ENCODE results near the gene NOL4L.

Gene NOL4L

DNA sequence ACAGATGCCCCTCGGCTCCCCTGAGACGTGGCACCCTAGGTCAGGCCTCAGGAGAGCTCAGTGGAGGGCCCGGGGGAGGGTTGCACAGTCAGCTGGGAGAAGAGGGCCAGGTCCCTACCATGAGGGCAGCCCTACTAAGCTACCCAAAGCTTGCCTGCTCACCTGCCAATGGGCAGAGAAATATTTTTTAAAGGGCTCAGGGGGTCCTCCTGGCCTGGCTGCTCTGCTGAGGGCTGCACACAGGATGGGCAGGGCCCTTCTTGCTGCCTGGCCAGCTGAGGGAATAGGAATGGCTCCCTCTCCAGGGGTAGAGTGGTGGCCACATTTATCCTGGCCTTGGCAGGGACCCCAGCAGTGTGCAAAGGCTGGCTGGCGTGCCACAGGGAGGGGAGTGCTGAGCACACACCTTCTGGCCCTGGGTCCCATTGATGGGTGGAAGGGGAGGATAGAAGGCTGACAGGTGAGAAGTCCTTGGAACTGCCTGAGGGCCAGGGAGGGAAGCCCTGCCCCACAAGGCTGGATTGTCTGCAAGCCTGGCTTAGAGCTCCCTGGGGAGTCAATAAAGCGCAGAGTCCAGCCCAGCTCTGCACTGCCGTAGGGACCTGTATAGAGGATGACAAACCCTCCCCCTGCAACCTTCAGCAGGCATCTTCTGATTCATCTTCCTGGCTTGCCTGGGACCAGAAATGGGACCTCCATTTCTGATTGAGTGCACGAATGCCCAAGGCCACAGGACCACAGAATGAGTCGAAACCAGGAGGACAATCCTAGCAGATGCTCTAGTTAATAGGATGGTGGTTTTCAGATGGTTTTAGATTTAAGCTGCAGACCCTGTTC is 62.1 kb downstream of the NOL4L start:
- H3K27ac ChIP-seq (replicated peaks), result no peak overlapping the region
- TF ChIP-seq GABPA (IDR thresholded peaks at IDR 0.05; ENCODE audit: low read depth), result no peak
- no peak for TF ChIP-seq POLR2AphosphoS5 (IDR thresholded peaks at IDR 0.05; ENCODE audit: low read depth)
- no peak for TF ChIP-seq CTCF (IDR thresholded peaks at IDR 0.05; ENCODE audit: insufficient read depth, low read length)
- H3K27me3 ChIP-seq (ENCODE audit: insufficient read depth, poor library complexity, severe bottlenecking), result no peaks in the 10 kb centered on the region
- DNase-seq (ENCODE audit: low read depth in 1 of 2, low spot score in 1 of 2), result no peak
- no peak overlapping the region for H3K4me3 ChIP-seq (replicated peaks; ENCODE audit: insufficient read depth, low read length)

DNA sequence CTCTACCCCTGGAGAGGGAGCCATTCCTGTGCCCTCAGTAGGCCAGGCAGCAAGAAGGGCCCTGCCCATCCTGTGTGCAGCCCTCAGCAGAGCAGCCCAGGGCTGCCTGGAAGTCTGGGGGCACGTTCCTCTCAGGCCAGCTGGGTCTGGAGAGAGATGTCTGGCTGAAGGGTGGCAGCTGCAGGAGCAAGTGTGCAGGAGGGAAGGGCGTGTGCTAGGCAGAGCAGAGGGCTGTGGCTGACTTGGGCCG is 62.7 kb downstream of the NOL4L start:
- Histone ChIP-seq H3K4me3 (replicated peaks; ENCODE audit: insufficient read depth, low read length) (no peak overlapping the region), H3K27me3 (ENCODE audit: insufficient read depth, poor library complexity, severe bottlenecking) (no peaks in the 10 kb centered on the region), H3K27ac (replicated peaks) (no peak overlapping the region)
- no peak for DNase-seq (ENCODE audit: low read depth in 1 of 2, low spot score in 1 of 2)
- TF ChIP-seq GABPA (IDR thresholded peaks at IDR 0.05; ENCODE audit: low read depth), result no peak
- TF ChIP-seq SPI1 (IDR thresholded peaks at IDR 0.05; ENCODE audit: borderline replicate concordance, low read depth), result no peak
- TF ChIP-seq CTCF (IDR thresholded peaks at IDR 0.05; ENCODE audit: insufficient read depth, low read length), result no peak
- no peak for TF ChIP-seq POLR2AphosphoS5 (IDR thresholded peaks at IDR 0.05; ENCODE audit: low read depth)
- TF ChIP-seq, protein P1, sequence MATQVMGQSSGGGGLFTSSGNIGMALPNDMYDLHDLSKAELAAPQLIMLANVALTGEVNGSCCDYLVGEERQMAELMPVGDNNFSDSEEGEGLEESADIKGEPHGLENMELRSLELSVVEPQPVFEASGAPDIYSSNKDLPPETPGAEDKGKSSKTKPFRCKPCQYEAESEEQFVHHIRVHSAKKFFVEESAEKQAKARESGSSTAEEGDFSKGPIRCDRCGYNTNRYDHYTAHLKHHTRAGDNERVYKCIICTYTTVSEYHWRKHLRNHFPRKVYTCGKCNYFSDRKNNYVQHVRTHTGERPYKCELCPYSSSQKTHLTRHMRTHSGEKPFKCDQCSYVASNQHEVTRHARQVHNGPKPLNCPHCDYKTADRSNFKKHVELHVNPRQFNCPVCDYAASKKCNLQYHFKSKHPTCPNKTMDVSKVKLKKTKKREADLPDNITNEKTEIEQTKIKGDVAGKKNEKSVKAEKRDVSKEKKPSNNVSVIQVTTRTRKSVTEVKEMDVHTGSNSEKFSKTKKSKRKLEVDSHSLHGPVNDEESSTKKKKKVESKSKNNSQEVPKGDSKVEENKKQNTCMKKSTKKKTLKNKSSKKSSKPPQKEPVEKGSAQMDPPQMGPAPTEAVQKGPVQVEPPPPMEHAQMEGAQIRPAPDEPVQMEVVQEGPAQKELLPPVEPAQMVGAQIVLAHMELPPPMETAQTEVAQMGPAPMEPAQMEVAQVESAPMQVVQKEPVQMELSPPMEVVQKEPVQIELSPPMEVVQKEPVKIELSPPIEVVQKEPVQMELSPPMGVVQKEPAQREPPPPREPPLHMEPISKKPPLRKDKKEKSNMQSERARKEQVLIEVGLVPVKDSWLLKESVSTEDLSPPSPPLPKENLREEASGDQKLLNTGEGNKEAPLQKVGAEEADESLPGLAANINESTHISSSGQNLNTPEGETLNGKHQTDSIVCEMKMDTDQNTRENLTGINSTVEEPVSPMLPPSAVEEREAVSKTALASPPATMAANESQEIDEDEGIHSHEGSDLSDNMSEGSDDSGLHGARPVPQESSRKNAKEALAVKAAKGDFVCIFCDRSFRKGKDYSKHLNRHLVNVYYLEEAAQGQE (IDR thresholded peaks at IDR 0.05; ENCODE audit: insufficient replicate concordance, low read depth), result no peak

GRCh38 chr20:32521780-32522525 is 63.2 kb downstream of the NOL4L start:
- no peak overlapping the region for H3K27ac ChIP-seq (replicated peaks)
- H3K4me3 ChIP-seq (replicated peaks; ENCODE audit: insufficient read depth, low read length), result no peak overlapping the region
- no peaks in the 10 kb centered on the region for H3K27me3 ChIP-seq (ENCODE audit: insufficient read depth, poor library complexity, severe bottlenecking)
- peak; percentile 38 to 69 for DNase-seq (ENCODE audit: low read depth in 1 of 2, low spot score in 1 of 2)
- TF ChIP-seq SPI1 (IDR thresholded peaks at IDR 0.05; ENCODE audit: borderline replicate concordance, low read depth) (no peak), CTCF (IDR thresholded peaks at IDR 0.05; ENCODE audit: insufficient read depth, low read length) (peak; percentile 62), POLR2AphosphoS5 (IDR thresholded peaks at IDR 0.05; ENCODE audit: low read depth) (no peak)

DNA sequence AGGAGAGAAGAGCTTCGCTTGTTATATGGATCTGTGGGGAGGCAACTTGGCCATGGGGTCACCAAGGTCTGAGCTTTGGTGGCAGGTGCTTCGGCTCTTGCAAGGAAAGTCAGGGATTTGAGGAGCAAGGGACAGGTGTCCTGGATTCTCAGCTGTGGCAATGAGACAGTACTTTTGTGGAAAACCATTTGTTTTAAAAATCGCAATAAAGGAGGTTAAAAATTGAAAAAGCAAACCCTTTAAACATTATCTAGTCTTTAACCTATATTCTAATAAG is 64.3 kb downstream of the NOL4L start:
- no peak for DNase-seq (ENCODE audit: low read depth in 1 of 2, low spot score in 1 of 2)
- H3K27me3 ChIP-seq (ENCODE audit: insufficient read depth, poor library complexity, severe bottlenecking), result no peaks in the 10 kb centered on the region
- no peak overlapping the region for H3K4me3 ChIP-seq (replicated peaks; ENCODE audit: insufficient read depth, low read length)
- no peak overlapping the region for H3K27ac ChIP-seq (replicated peaks)
- TF ChIP-seq GABPA (IDR thresholded peaks at IDR 0.05; ENCODE audit: low read depth) (no peak), POLR2AphosphoS5 (IDR thresholded peaks at IDR 0.05; ENCODE audit: low read depth) (no peak), SPI1 (IDR thresholded peaks at IDR 0.05; ENCODE audit: borderline replicate concordance, low read depth) (no peak), CTCF (IDR thresholded peaks at IDR 0.05; ENCODE audit: insufficient read depth, low read length) (no peak)
- TF ChIP-seq, protein P1 (IDR thresholded peaks at IDR 0.05; ENCODE audit: insufficient replicate concordance, low read depth), result no peak

Data from HL-60 (cell line).